ENCODE results near the gene TAB2. TPM values are rescaled to one million over a fixed set of nuclear protein-coding genes. Genes with fewer than 3 reads are reported as not detected.
A peak's percentile ranks its signal among the peaks of the same experiment; 100 is the strongest.

TAB2 gene
- total and polyA plus RNA-seq, 2 donors (not counting 3 experiments of a cell fraction or from before 2014, with no cell fraction given), result 26.0 to 37.4 TPM

DNA sequence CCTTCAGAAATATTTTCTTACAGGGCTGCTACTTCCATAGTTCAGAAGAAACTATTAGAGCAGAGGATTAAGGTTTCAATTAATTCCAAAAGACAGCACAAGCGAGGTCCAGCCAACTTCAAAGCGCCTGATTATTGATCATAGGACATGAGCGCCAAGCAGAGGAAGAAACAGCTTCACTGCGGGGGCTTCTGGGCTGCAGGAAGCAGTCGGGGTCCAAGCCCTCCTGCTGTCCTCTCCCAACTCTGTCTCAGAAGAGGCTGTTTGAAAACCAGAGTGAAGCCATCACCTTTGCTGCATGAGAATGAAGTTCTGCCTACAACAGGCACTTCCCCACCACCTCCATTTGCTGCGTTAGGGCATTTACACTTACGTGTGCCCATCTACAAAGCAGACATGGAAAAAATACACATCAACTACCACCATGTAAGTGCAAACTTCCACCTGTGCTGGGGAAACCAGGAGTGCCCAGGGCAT is 106.5 kb downstream of the TAB2 start:
- H3K4me1 ChIP-seq (ENCODE audit: control insufficient read depth, extremely low read depth, insufficient read depth, low read length), result no peaks in the 10 kb centered on the region
- no peaks in the 10 kb centered on the region for H3K9me1 ChIP-seq (replicated peaks; ENCODE audit: control insufficient read depth, extremely low read depth, insufficient read depth, low read length)
- no peak overlapping the region for H3K4me3 ChIP-seq (replicated peaks in 1 of 3; ENCODE audit: insufficient read depth in 1 of 3, low read depth in 1 of 3, low read length in 3 of 3)
- H3K9ac ChIP-seq (replicated peaks; ENCODE audit: extremely low read depth, insufficient read depth, low read length), result no peak overlapping the region
- no peaks in the 10 kb centered on the region for H3K9me3 ChIP-seq (replicated peaks; ENCODE audit: control insufficient read depth, insufficient read depth, low read length)
- DNase-seq (ENCODE audit: low read depth, low spot score), result no peak
- TF ChIP-seq FOS (IDR thresholded peaks at IDR 0.05; ENCODE audit: borderline replicate concordance, insufficient read depth, low read length), result no peak
- peak; percentile 31 for TF ChIP-seq EZH2 (IDR thresholded peaks at IDR 0.05; ENCODE audit: borderline replicate concordance, low read depth, low read length, severe bottlenecking)
- TF ChIP-seq JUN (IDR thresholded peaks at IDR 0.05; ENCODE audit: borderline replicate concordance, insufficient read depth, insufficient read length, low read depth), result no peak
- ChIA-PET POLR2A (no interaction called here), CTCF (interaction anchor here (1.3 to 2.4 kb wide), 5 partner anchors 8 to 396 kb away, joined by 4 to 9 read pairs (median 5); no protein-coding TSS in a partner anchor)
- no peaks in the 10 kb centered on the region for H3K79me2 ChIP-seq (ENCODE audit: control insufficient read depth, insufficient read depth, low read length)
- peaks cover 2 to 13% of the 10 kb centered on the region in 2 experiments for H3K27me3 ChIP-seq (ENCODE audit: control insufficient read depth in 2 of 2, insufficient read depth in 2 of 2, low read length in 2 of 2)
- no peaks in the 10 kb centered on the region for H4K20me1 ChIP-seq (replicated peaks; ENCODE audit: control insufficient read depth, extremely low read depth, insufficient read depth, low read length)
- BruUV-seq (replicated peaks), result no TSS peak
- no peak overlapping the region for H2AFZ ChIP-seq (ENCODE audit: low read depth, low read length)
- FAIRE-seq, result no peak
- dilution Hi-C loops (cut with MboI; ENCODE audit: extremely low pct_ligation_motif_present, low sequenced_read_pairs) (no loop called here), intact Hi-C loops (cut with micrococcal nuclease) (no loop called here)
- H3K27ac ChIP-seq (ENCODE audit: insufficient read depth, low read depth, low read length), result no peak overlapping the region
- no peak overlapping the region for H3K4me2 ChIP-seq (ENCODE audit: insufficient read depth, low read length)
- no peaks in the 10 kb centered on the region for H3K36me3 ChIP-seq (ENCODE audit: control insufficient read depth in 2 of 2, extremely low read depth in 1 of 2, insufficient read depth in 2 of 2, low read length in 2 of 2)

DNA sequence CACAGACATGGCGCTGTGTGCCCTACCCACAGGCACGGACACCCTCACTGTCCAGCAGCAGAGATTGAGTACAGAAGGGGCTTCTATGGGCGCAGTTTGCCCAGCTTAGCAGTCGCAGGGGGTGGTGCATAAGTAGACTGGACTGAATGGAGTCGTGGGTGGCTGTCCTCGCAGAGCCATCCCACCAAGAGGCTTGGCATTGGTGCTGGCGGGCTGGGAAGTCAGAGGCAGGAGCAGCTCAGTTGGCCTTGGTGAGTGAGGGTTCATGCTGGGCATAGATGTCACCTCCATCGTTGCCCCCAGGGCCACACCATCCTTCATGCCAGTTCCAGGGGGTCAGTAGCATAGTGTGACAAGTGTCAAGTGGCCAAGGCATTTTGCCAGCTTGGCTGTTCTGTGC is 107.7 kb downstream of the TAB2 start:
- POLR2A ChIA-PET, result interaction anchor here (0.6 kb wide), 1 partner anchor 10 kb away, joined by 3 read pairs; no protein-coding TSS in a partner anchor
- Histone ChIP-seq H4K20me1 (replicated peaks; ENCODE audit: control insufficient read depth, extremely low read depth, insufficient read depth, low read length) (no peaks in the 10 kb centered on the region), H3K27me3 (ENCODE audit: control insufficient read depth in 2 of 2, insufficient read depth in 2 of 2, low read length in 2 of 2) (peaks cover 2 to 13% of the 10 kb centered on the region in 2 experiments), H3K9ac (replicated peaks; ENCODE audit: extremely low read depth, insufficient read depth, low read length) (no peak overlapping the region), H3K4me3 (replicated peaks in 1 of 3; ENCODE audit: insufficient read depth in 1 of 3, low read depth in 1 of 3, low read length in 3 of 3) (no peak overlapping the region), H3K4me1 (ENCODE audit: control insufficient read depth, extremely low read depth, insufficient read depth, low read length) (no peaks in the 10 kb centered on the region), H3K36me3 (ENCODE audit: control insufficient read depth in 2 of 2, extremely low read depth in 1 of 2, insufficient read depth in 2 of 2, low read length in 2 of 2) (no peaks in the 10 kb centered on the region), H2AFZ (ENCODE audit: low read depth, low read length) (no peak overlapping the region), H3K27ac (ENCODE audit: insufficient read depth, low read depth, low read length) (no peak overlapping the region), H3K4me2 (ENCODE audit: insufficient read depth, low read length) (no peak overlapping the region), H3K79me2 (ENCODE audit: control insufficient read depth, insufficient read depth, low read length) (no peaks in the 10 kb centered on the region), H3K9me3 (replicated peaks; ENCODE audit: control insufficient read depth, insufficient read depth, low read length) (no peaks in the 10 kb centered on the region), H3K9me1 (replicated peaks; ENCODE audit: control insufficient read depth, extremely low read depth, insufficient read depth, low read length) (no peaks in the 10 kb centered on the region)
- dilution Hi-C loops (cut with MboI; ENCODE audit: extremely low pct_ligation_motif_present, low sequenced_read_pairs), result no loop called here
- no peak for DNase-seq (ENCODE audit: low read depth, low spot score)
- intact Hi-C loops (cut with micrococcal nuclease), result no loop called here
- no peak for FAIRE-seq
- TF ChIP-seq MYC (IDR thresholded peaks at IDR 0.05; ENCODE audit: low read depth, low read length), result no peak
- TF ChIP-seq GATA2 (IDR thresholded peaks at IDR 0.05; ENCODE audit: insufficient read depth, insufficient read length, low read depth, low read length), result no peak
- TF ChIP-seq EZH2 (IDR thresholded peaks at IDR 0.05; ENCODE audit: borderline replicate concordance, low read depth, low read length, severe bottlenecking), result no peak
- TF ChIP-seq, protein P1, sequence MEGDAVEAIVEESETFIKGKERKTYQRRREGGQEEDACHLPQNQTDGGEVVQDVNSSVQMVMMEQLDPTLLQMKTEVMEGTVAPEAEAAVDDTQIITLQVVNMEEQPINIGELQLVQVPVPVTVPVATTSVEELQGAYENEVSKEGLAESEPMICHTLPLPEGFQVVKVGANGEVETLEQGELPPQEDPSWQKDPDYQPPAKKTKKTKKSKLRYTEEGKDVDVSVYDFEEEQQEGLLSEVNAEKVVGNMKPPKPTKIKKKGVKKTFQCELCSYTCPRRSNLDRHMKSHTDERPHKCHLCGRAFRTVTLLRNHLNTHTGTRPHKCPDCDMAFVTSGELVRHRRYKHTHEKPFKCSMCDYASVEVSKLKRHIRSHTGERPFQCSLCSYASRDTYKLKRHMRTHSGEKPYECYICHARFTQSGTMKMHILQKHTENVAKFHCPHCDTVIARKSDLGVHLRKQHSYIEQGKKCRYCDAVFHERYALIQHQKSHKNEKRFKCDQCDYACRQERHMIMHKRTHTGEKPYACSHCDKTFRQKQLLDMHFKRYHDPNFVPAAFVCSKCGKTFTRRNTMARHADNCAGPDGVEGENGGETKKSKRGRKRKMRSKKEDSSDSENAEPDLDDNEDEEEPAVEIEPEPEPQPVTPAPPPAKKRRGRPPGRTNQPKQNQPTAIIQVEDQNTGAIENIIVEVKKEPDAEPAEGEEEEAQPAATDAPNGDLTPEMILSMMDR (IDR thresholded peaks at IDR 0.05; ENCODE audit: extremely low read depth in 1 of 2, insufficient read depth in 1 of 2, low read depth in 1 of 2, low read length in 2 of 2), result no peak
- no peak for TF ChIP-seq POLR2A (IDR thresholded peaks at IDR 0.05; ENCODE audit: low read depth, low read length)
- no peak for TF ChIP-seq POLR2AphosphoS5 (IDR thresholded peaks at IDR 0.05; ENCODE audit: insufficient read depth, low read depth, low read length)
- no peak for TF ChIP-seq FOS (IDR thresholded peaks at IDR 0.05; ENCODE audit: borderline replicate concordance, insufficient read depth, low read length)
- TF ChIP-seq, protein P2, sequence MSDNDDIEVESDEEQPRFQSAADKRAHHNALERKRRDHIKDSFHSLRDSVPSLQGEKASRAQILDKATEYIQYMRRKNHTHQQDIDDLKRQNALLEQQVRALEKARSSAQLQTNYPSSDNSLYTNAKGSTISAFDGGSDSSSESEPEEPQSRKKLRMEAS (IDR thresholded peaks at IDR 0.05; ENCODE audit: insufficient read depth, insufficient read length), result no peak
- no peak for TF ChIP-seq JUN (IDR thresholded peaks at IDR 0.05; ENCODE audit: borderline replicate concordance, insufficient read depth, insufficient read length, low read depth)
- CTCF ChIA-PET, result interaction anchor here (1.3 to 2.4 kb wide), 2 partner anchors 8 to 397 kb away, joined by 5 to 9 read pairs; no protein-coding TSS in a partner anchor
- no TSS peak for BruUV-seq (replicated peaks)

Data from endothelial cell of umbilical vein (primary cell).